Stimulated activated CD4-positive, alpha-beta T cell treated with anti-CD3 and anti-CD28 coated beads, Interleukin-2, amount 100 ng/mL, for 4 hours (primary cell): Measurements from ENCODE around the gene KERA.
"Not testable (repeated sequence)": the region's sequence is repeated elsewhere in the genome, so short reads cannot be mapped to it uniquely, and the experiment has no call there.

Source experiments
- DNase-seq: peaks from one replicate; pipeline ENCODE4 v3.0.0-alpha.2; 2020; ENCODE audit warnings: low read depth

The KERA gene, protein sequence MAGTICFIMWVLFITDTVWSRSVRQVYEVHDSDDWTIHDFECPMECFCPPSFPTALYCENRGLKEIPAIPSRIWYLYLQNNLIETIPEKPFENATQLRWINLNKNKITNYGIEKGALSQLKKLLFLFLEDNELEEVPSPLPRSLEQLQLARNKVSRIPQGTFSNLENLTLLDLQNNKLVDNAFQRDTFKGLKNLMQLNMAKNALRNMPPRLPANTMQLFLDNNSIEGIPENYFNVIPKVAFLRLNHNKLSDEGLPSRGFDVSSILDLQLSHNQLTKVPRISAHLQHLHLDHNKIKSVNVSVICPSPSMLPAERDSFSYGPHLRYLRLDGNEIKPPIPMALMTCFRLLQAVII

DNA sequence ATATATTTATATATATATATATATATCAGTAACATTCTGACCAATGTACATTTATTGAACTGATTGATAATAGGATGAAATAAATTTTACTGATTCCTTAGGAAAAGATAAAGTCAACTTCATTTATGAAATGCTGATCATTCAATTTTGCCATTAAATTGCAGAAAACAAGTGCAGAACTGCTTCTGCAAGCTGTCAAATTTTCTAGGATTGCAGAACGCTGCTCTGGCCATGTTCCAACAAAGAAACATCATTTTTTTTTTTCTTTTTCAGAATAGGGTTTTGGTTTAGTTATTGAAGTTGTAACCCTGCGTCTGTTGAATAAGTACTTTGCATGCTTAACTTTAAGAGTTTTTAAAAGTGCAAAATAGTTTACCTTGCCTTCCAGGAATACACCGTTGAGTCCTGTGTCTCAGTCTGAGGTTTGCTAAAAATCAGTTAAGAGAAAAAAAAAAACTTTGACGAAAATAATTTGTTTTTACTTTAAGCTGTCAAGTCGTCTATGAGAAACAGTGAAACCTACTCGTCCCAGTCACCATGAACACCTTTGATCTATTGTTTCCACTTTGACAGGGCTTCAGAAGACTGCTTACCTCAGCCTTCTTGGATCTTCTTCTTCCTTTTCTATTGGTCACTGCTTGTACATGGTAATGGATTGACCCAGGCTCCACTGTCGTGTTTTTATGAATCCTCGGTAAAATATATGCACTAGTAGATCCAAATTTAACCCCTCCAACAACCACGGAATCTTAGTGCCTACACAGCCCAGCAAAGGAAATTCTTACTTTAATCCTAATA is at the start of gene KERA:
KERA (minus strand) TSS at position 657 of the 798 bp plus-strand sequence. CDS start 1,743 bp downstream, outside the sequence.
- no peak for DNase-seq

DNA sequence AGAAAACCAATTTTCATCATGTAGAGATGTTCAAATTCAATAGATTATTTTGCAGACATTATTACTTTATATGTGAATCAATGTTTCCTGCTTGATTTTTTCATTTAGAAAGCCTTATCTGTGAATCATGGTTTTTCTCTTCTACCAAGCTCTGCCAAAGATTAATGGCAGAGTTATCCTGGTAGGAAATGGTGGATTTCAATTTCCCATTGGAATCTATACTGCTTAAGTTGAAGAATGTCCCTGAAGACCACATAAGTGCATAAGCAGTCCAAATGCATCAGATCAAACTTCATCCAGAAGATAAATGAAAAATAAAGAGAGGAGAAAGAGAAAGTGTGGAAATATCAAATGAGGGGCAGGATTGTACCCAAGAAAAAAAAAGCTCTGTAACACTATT is 48.5 kb upstream of the KERA start:
- DNase-seq, result no peak

DNA sequence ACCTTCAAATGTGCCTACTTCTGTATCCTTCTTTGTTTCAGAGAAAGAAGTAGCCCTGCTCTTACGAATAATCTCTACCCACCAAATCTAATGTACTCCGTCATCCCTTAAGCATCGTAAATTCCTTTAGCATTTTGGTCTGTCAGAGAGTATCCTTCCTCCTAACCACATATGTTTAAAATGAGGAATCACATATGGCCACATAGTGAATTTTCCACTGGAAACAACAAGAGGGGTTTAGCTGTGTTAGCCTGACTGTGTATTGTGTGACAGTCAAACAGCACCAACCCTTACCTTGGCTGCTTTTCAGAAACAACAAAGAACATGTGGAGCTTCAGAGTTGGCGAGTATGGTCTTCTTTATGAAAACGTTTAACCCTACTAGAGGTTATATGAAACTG is 48.0 kb upstream of the KERA start:
- no peak for DNase-seq

- no peak for DNase-seq
Measured at GRCh38 chr12:91104812-91105466, 47.1 kb upstream of the KERA start.

DNA sequence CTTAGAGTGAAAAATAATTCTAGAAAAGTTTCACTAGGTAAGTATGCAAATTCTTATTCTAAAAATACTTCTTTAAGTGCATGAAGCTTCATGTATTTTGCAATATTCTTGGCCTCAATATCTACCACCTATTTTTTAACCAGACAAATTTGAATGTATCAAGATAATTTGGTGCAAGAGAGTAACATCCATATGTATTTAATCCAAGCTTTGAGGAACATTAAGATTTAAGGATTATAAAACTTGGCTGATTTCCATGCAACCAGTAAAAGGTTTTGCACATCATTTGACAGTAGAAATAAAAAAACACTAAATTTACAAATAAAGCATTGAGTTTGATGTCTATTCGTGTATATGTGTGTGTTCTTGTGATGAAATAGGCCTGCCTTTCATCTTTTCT is 45.8 kb upstream of the KERA start:
- no peak for DNase-seq

GRCh38 chr12:91103101-91103500 is 45.3 kb upstream of the KERA start:
- no peak for DNase-seq

DNA sequence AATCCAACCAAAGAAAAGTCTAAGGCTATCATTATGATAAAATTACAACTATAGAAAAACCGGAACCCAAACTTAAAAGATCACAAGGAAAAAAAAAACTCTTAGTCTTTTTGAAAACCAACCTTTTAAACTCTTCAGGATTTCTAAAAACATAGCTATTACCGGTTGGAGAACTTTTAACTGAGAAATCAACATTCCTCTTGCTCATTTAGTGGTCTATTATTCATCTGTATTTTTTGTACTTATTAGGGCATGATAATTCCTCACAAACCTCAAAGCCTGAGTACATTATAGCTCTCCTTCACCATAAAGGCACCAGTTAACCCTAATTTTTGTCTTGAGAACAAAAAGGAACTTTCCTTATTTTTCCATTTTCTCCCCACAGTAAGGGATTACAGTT is 43.1 kb upstream of the KERA start:
- no peak for DNase-seq

- no peak for DNase-seq
Measured at GRCh38 chr12:91099836-91100235, 42.0 kb upstream of the KERA start.

GRCh38 chr12:91099341-91099740 is 41.5 kb upstream of the KERA start:
- no peak for DNase-seq

GRCh38 chr12:91098941-91099340 is 41.1 kb upstream of the KERA start:
- no peak for DNase-seq

DNA sequence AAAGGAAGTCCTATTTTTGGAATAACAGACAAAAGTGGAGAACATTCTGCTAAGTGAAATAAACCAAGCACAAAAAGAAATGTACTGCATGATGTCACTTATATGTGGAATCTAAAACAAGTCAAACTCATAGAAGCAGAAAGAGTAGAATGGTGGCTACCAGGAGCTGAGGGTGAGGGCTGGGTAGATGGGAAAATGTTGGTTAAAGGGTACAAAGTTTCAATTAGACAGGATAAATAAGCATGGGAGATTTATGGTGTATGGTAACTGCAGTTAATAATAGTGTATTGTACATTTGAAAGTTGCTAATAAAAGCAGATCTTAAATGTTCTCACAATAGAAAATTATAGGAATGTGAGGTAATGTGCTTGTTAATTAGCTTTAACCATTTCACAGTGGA is 40.6 kb upstream of the KERA start:
- no peak for DNase-seq

- no peak for DNase-seq
Measured at GRCh38 chr12:91094957-91095356, 37.1 kb upstream of the KERA start.

- DNase-seq, result no peak
Measured at GRCh38 chr12:91094032-91094662, 36.3 kb upstream of the KERA start.

DNA sequence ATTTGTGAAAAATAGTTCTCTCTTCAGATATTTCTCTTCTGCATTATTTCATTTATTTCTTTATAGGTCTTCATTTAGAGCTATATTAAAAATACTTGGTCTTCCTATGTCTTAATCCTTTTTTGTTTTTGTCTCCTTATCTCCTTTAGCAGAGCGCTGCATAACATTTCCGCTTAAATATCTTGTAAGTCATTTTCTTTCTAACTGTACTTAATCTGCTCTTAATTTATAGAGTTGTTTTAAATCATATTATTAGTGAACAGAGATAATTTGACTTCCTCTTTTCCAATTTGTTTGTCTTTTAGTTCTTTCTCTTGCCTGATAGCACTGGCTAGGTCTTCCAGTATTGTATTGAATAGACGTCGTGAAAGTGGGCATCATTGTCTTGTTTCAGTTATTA is 35.5 kb upstream of the KERA start:
- DNase-seq, result no peak

GRCh38 chr12:91091916-91092715 is 34.3 kb upstream of the KERA start:
- DNase-seq, result no peak

DNA sequence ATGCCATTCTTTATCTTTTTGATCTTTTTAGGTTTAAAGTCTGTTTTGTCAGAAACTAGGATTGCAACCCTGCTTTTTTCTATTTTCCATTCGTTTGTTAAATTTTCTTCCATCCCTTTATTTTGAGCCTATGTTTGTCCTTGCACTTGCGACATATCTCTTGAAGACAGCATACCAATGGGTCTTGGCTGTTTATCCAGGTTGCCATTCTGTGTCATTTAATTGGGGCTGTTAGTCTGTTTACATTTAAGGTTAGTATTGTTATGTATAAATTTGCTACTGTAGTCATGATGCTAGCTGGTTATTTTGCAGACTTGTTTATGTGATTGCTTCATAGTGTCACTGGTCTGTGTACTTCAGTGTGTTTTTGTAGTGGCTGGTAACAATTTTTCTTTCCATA is 32.1 kb upstream of the KERA start:
- DNase-seq, result not testable (repeated sequence)

GRCh38 chr12:91080041-91080440 is 22.2 kb upstream of the KERA start:
- no peak for DNase-seq

GRCh38 chr12:91078501-91078900 is 20.7 kb upstream of the KERA start:
- DNase-seq, result no peak

GRCh38 chr12:91077228-91077954 is 19.6 kb upstream of the KERA start:
- no peak for DNase-seq

GRCh38 chr12:91074851-91075250 is 17.0 kb upstream of the KERA start:
- DNase-seq, result no peak

GRCh38 chr12:91074154-91074709 is 16.4 kb upstream of the KERA start:
- no peak for DNase-seq
